Globus pallidus (tissue), 1 donor: Measurements from ENCODE around the gene ADAT3.

Experiments
- DNase-seq: peaks from one replicate; pipeline ENCODE4 v3.0.0-alpha.2; 2015; ENCODE audit warnings: low spot score

Gene ADAT3

DNA sequence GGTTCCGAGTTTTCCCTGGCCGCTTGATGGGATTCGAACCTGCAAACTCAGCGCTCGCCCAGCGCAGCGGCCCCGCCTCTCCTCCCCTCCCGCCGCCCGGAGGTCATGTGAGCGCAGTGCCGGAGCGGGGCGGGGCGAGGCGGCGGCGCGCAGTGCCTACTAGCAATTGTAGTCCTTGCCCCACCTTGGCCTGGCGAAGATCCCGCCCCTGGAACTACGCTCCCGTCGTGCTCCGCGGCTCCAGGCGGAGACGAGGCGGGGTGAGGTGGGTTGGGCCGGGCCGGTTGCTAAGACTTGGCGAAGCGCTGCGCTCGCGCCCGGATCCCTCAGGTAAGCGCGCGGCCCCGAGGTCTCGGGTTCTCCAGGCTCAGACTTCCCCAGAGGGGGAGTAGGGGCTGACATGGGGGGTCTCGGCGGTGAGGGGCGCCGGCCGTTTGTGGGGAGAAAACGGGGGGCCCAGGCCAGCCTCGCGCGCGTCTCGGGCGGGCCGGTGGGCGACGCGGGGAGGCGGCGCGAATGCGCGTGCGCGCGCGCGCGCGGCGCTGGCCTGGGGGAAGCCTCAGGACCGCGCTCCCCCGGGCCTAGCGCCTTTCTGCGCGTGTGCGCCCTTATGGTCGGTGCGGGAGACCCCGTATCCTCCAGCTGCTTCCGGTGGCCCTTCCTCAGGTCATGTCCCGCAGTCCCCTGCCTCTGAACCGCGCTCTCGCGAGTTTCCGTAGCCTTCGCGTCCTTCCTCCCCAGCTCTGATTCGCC is at the start of gene ADAT3, which contains the start of gene SCAMP4:
TSS of gene ADAT3 (plus strand) at position 290 of the 753 bp plus-strand sequence. CDS start 6,649 bp downstream, outside the sequence.
TSS of gene SCAMP4 (plus strand) at position 290 of the 753 bp plus-strand sequence. CDS start 9,621 bp downstream, outside the sequence.
- peak; percentile 97 for DNase-seq

DNA sequence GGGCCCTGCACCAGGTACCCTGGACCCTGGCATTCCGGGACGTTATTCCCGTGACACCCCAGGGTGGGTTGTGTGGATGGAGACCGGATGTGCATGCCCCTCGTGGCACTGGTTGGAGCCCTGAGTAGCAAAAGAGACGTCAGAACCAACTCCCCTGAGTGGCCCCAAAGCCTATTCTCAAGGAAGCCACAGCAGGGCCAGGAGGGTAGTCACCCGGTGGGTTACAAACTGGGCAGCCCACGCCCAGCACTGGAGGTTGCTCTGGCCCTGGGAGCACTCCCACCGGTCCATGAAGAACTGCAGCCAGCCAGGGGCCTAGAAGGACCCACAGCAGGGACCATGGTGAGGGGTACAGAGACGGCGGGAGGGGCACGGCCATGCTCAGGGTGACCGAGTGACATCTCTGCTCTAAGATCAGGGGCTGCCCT is 49.4 kb upstream of the ADAT3 start:
- no peak for DNase-seq

DNA sequence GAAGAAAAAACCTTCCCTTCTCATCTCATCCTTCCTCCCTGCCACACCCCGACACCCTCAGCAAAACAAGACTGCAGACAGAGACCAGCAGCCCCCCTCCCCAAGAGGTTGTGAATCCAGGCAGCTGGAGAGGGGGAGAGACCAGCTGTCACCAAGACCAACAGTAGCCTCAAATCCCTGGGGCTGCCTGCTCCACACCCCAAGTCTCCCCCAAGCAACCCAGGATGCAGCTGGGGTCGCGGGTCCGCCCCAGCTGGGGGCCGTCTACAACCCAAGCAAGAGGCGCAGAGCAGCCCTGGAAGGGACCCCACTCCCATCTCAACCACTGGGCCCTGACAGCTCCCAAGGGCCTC is 48.9 kb upstream of the ADAT3 start:
- no peak for DNase-seq

DNA sequence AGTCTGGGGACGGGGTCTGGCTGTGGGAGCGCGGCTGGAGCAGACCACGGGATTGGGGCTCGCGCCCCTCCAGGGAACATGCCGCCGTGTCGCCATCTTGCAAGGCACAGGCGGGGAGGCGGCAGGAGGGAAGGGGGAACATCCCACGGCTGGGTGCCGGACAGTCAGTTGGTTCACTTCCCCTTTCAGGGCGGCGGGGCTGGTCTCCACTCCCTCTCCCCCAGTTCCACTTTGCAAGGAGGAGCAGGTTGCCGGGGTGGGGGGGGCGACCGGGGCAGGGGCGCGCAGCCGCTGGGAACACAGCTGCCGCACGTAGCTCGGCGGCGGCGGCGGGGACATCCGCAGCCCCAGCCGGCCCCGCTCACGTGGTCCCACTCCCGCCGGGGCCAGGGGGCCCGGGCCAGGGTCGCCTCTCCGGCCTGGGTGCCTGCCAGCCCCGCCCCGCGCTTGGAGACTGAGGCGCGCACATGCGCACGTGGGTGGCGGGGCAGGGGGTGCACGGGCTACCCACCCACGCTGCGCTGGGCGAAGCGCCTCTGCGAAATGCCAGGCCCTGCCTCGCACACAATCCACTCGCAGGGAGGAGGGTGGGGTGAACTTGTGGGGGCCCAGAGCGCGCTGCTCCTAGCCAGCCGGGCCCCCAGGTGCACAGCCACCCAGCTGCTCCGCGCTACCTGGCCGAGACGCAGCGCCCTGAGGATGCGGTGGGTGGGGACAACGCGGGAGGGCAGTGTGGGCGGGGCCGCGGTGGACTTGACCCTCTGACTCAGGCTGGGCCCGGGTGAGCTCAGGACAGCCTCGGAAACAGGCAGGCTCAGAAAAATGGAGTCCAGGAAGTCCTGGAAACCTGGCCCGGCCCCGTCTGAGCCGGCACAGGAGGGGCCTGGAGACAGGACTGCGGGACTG is 48.2 kb upstream of the ADAT3 start:
- no peak for DNase-seq

DNA sequence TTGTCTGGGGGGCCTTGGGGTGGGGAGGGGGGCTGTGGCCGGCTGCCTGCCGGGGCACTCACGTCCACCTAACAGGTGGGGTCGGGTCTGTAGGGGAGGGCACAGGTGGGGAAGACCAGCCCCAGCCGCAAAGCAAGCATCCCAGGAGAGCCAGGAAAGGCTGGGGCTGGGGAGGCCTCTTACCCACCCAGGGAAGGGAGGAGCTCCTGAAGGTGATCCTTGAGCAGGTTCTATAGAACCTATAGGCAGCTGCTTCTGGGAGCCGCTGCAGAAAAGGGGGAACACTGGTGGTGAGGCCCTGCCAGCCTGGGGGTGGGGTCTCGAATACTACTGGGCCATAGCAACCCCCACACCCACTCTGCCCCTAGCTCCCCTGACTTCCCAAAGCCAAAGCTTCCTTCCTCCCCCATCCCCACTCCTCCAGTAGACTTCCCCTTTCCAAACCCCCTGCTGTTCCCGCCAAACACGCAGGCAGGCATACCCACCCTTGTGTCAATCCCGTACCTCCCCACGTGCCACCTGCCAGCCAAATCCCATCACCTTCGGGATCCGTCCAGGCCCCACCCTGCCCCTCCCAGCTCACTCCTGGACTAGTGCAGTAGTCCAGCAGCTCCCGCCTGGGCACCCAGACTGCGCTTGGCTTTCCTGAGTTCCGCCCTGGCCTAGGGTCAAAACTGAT is 47.4 kb upstream of the ADAT3 start:
- DNase-seq: no peak

DNA sequence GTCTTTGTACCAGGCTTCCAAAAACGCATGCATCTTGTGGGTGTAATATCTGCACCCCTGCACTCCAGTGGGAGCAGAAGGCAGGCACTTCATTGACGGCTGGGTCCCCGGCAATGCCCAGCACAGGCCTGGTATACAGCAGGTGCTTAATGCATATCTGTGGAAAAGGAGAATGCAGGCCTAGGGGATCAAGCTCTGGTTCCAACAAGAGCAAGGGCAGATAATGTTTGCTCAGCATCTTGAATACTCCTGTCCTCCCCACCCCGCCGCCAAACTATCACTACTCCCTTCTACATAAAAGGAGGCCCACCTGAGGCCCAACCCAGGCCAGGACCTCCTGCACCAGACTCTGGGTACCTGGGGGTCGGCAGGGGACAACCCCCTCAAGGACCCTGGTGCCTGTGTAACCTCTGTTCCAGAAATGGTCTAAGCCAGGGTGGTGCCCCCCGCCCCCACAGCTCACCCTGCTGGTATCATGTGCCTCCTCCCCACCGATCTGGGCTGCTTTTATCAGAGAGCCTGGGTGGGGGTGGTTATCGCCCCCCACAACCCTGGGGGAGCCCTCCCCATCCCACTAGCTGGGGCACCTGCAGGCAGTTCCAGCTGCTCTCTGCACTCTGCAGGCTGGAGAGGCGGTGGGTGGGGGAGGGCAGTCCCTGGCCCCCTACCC is 46.7 kb upstream of the ADAT3 start:
- no peak for DNase-seq

DNA sequence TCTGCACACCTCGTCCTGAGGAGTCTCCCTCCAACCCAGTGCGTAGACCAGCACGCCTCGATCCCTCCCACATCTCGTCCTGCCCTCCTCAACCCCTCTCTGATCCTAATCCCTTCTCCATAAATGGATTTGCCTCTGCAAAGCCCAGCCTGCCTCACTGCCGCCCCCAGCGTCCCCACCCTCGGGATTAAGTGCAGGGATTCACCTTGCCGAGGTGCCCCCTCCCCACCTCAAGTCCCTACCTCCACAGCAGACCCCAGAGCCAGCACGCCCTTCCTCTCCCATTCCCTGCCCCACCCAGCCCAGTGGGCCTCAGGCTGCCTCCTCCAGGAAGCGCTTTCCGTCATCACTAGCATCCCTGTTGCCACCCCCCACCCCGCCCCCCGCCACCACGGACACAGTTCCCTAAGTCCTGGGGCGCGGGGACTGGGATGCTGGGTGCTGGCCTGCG is 45.8 kb upstream of the ADAT3 start:
- no peak for DNase-seq

DNA sequence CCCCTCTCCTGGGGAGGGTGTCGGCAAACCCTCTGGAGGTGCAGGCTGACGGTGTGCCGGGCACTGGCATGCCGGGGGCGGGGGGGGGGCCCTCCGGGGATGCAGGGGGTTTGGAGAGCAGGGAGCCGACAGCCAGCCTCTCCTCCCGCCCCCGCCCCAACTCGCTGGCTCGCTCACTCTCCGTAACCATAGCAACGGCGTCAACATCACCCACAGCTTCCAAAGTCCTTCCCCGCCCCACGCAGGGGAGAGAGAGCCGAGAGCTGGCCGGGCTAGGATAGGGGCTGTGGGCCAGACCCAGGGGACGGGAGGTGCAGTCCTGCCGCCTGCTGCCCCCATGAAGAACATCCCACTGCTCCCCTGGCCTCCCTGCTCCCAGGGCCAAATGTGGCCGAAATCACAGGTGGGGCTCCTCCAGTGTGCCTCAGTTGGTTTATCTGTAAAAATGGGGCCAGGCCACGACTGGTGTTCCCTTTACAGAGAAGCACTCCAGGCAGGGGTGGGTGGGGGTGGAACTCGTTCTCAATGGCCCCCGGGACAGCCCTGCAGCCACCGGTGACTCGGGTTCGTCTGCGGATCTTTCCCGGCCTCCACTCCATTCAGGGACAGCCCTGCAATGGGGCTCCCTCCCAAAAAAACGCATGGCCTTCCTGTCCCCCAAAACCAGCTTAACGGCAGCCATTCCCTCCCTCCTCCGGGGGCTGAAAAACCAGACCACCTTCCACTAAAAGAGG is 45.0 kb upstream of the ADAT3 start:
- DNase-seq: no peak

DNA sequence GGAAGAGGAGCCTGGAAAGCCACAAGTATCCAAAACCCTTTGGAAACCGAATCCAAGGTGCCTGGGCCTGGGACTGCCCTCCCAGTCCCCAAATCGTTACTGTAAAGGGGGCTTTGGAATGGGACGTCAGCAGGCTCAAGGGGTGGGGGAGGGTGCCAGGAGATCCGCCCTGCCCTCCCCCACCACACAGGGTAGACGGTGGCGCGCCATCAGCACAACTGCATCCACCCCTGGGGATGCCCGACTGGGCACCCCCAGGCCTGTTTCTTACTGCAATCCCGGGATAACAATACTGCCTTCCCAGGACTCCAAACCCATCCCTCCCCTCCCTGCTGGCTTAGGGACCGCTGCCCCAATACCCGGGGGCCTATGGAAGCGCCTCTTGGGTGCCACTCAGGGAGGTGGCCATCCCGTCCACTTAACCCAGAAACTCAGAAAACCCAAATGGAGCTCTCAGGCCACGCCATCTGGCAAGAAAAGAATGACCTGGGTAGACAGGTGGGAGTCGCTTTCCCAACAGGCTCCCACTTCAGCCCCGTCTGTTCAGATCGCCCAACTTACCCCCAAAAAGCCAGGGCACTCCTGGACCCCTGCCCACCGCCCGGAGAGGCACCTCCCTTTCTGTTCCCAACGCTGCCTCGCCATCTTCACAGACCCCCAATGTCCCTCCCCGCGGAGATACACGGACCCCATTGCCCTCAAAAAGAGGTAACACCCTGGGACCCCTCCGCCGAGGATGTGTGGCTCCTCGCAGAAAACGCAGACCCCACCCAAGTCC is 44.2 kb upstream of the ADAT3 start:
- no peak for DNase-seq

DNA sequence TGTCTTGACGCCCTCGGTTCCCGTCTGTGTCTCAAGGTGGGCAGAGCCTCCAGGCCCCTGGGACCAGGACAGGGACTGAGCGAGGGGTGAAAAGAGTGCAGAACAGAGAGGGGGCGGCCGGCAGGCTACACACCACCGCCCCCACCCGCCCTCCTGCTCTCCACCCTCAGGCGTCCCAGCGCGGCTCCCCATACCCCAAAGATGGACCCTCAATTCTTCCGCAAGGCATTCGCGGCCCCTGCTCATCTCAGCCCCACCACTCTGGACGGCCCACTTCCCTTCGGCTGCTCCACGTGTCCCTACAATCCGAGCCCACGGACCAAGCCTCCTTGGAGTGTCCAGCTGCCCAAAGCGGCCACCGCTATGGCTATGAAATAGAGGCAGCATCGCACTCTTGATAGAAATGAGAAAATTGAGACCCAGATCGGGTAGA is 43.6 kb upstream of the ADAT3 start:
- DNase-seq: no peak

DNA sequence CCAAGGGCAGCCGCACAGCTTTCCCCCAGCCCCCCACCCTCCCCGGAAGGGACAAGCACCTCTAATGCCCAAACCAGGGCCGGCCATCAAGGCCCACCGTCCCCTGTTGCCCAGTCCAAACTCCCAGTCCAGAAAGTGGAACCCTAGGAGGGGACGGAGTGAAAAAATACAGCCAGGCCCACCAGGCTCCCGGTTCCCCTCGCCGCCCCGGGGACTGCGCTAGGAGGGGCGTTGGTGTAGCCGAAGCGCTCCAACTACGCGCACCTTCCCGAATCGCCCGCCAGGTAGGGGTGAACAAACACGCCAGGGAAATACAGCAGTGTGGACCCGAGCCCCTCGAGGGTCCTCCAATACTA is 43.2 kb upstream of the ADAT3 start:
- DNase-seq: no peak

DNA sequence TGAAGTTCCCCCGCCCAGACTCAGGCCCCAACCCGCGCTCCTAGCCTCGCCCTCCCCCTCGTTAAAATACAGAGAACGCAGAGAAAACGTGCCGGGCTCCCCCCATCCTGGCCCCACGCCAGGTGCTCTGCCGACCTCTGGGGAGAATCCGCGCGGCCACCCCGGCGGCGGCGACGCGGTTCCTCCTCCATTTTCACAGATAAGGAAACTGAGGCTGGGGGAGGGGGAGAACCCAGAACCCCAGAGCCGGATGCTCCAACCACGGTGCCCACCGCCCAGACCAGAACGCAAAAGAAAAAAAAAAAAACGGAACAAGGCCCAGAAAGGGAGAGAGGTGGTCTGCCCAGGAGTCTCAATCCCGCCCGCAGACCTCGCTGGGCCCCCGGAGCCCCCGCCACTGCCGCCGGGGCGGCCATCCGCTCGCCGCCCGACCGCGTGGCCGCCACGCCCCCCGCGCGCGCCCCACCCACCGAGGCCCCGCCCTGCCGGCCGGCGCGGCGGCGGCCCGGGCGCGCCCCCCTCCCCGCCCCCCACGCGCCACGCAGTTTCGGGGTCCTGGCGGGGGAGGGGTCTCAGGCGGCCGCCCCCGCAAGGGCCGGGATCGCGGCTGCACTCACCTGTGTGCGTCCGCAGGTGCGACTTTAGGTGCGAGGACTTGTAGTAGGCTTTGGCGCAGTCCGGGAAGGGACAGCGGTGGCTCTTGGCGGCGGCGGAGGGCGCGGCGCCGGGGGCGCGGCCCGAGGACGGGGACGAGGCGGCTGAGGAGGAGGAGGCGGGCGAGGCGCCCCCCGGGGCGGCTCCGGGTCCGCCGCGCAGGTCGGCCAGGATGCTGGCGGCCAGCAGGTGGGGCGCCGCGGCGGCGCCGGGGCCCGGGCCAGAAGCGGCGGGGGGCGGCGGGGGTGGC is 42.5 kb upstream of the ADAT3 start:
- no peak for DNase-seq

DNA sequence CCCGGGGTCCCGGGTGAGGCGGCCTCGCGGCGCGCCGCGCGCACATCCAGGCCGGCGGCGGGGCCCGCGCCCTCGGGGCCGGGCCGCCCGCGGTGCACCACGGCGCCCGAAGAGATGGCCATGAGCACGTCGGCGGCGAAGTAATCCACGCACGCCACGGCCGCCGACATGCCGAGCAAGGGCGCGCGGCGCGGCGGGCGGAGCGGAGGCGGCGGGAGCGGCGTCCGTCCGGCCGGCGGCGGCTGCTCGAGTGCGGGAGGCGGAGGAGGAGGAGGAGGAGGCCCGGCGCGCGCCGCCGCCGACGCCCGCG is 41.9 kb upstream of the ADAT3 start, which contains the start of gene KLF16:
TSS of gene KLF16 (minus strand) at position 252 of the 310 bp plus-strand sequence. CDS start at position 170, 82 bp downstream.
- no peak for DNase-seq

DNA sequence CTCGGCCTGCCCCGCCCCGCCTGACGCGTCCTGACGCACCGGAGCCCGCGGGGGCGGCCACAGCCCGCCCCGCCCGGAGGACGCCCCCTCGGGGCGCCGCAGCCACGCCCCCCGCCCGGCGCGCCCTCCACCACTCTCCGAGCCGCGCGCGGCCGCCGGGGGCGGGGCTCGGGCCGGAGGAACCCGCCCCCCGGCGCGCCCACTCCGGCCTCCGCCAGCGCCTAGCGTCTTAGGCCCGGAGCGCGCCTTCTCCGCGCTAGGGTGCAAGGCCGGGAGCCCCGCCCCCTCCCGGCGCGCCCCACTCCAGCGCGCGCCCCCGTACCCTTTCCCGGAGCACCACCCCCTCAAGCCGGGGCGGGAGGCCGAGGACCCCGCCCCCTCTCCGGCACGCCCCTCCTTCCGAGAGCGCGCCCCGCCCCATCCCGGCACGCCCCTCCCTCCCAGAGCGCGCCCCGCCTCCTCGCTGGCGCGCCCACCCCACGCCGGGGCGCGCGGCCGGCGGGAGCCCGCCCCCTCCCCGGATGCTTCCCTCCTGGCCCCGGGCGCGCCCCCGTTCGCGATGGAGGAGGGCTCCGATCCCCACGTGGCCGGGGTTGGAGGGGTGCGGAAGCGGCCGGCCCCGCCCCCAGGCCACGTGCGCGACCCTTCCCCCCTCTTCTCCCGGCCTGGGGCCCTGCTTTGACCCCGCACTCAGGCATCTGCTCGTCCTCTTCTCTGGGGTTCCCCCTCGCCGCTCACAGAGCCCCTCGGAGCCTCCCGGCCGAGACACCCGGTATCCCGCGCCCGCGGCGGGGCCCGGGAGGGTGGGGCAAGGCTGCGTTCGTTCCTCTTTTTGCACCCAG is 41.3 kb upstream of the ADAT3 start:
- peak; percentile 87 for DNase-seq

DNA sequence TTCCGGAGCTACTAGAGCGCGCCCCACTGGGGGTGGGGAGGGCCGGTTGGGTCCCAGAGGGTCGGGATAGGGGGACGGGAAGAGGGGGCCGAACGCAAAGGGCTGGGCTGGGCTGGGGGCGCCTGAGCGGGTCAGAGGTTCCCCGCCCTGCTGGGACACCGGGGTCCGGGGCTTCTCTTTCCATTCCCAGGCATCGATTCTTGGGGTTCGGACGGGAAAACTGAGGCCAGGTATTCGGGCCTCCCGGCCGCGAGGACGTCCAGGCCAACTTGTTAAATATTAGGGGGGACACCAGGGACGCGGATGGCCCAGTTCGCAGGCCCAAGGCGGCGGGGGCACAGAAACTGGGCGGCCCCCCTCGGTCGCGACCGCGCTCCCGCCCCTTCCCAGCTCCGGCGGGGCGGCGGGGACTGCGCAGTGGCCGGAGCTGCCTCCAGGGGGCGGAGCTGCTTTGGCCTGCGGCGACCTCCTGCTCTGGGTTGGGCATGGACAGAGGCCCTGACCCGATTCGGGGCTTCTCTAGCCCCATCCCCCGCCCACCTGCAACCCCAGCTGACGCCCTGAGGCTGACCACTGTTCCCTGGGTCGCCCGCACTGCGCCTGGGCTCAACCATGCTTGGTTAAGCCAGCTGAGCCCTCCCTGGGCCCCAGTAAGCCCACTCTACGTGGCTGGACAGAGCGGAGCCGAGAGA is 40.6 kb upstream of the ADAT3 start:
- DNase-seq: no peak

DNA sequence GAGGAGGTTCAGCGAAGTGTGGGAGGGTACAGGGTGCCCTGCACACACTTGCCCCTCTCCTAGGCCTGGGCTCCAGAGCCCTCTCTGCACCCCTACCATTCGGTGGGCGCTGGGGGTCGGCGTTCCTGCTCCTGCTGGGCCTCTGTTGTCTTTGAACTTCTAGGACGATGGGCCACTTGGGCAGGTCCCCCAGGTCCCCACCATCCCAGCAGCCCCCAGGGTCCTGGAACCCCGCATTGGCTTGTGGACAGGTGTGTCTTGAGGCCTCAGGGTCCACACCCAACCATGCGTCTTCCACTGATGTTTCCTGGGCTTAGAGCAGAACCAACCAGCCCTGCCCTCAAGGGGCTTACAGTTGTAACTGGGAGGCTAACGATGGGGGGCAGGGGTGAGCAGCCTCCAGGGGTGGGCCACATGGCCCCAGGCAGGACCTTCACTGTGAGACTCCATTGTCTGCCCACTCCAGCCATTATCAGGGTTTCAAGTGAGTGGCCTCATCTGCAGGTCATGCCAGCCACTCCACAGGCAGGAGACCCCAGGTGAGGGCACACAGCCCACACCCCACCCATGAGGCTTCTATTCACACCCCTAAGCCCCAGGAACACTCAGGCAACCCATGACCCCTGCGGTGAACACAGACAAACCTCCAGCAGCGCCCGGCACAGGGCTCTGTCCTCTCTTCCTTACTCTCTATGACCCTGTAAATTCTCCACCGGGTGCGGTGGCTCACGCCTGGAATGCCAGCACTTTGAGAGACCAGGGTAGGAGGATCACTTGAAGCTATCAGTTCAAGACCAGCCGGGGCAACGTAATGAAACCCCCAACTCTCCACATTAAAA is 39.8 kb upstream of the ADAT3 start:
- no peak for DNase-seq
